Endothelial cell of umbilical vein (primary cell): ENCODE measurements around the gene RNF224. TPM values are rescaled to one million over a fixed set of nuclear protein-coding genes. Genes with fewer than 3 reads are reported as not detected.

ENCODE experiments used
- BruUV-seq: library from RNA; stranded (reverse); fragments of 400-500 nt; replicated peaks from 2 replicates; lab custom pipeline; 2021; lab: Mats Ljungman, UMichigan
- CTCF ChIA-PET: fragments of 300-600, 350-600 bp; sonication (Branson Sonifier 250); formaldehyde crosslinking; loops from one replicate; lab custom pipeline; 2021; ENCODE audit warnings: antibody characterized with exemption, inconsistent platforms; lab: Charles Lee
- POLR2A ChIA-PET: fragments of 300-600, 350-600 bp; sonication (Branson Sonifier 250); formaldehyde crosslinking; loops from one replicate; lab custom pipeline; 2021; ENCODE audit warnings: antibody characterized with exemption, inconsistent platforms; lab: Charles Lee
- DNase-seq: peaks from one replicate; pipeline ENCODE4 v3.0.0-alpha.2; 2011; ENCODE audit warnings: low read depth, low spot score
- FAIRE-seq: peaks from 2 replicates; lab custom pipeline; 2011; peaks lifted over from hg19 to GRCh38; lab: Jason Lieb, UNC
- H2AFZ ChIP-seq: 2 replicates; pipeline ENCODE4 v1.6.0; 2012; ENCODE audit warnings: low read depth, low read length, control low read depth, inconsistent platforms
- H3K27ac ChIP-seq: 2 replicates; pipeline ENCODE4 v1.5.1; 2011; ENCODE audit warnings: low read depth, mild to moderate bottlenecking, control low read depth, low read length, moderate library complexity; ENCODE audit not compliant: insufficient read depth
- H3K27me3 ChIP-seq, 2 experiments: 2 replicates each; pipeline versions ENCODE4 v1.6.0 to v1.6.1; 2011; ENCODE audit warnings: low read length in 2 of 2, mixed read lengths in 1 of 2; ENCODE audit not compliant: control insufficient read depth in 2 of 2, insufficient read depth in 2 of 2
- H3K36me3 ChIP-seq, 2 experiments: 2 replicates in 1 of 2; 3 replicates in 1 of 2; pipeline ENCODE4 v1.5.1; 2011; ENCODE audit warnings: low read length in 2 of 2, mild to moderate bottlenecking in 1 of 2, moderate library complexity in 1 of 2; ENCODE audit not compliant: control insufficient read depth in 2 of 2, insufficient read depth in 2 of 2; ENCODE audit errors: extremely low read depth in 1 of 2
- H3K4me1 ChIP-seq: 3 replicates; pipeline ENCODE4 v1.5.1; 2011; ENCODE audit warnings: mild to moderate bottlenecking, low read length; ENCODE audit not compliant: control insufficient read depth, insufficient read depth; ENCODE audit errors: extremely low read depth
- H3K4me2 ChIP-seq: 2 replicates; pipeline ENCODE4 v1.6.1; 2011; ENCODE audit warnings: low read length, control low read depth, mixed read lengths; ENCODE audit not compliant: insufficient read depth
- H3K4me3 ChIP-seq, 3 experiments: fragments of 200-600 bp in 1 of 3; sonication (generic), shearing (Covaris generic) in 1 of 3; replicated peaks in 1 of 3; 2 replicates each; pipeline ENCODE4 v1.5.1; 2011 to 2016; ENCODE audit warnings: control low read depth in 3 of 3, low read length in 3 of 3, mild to moderate bottlenecking in 2 of 3, inconsistent platforms in 1 of 3, low read depth in 1 of 3, moderate library complexity in 1 of 3; ENCODE audit not compliant: insufficient read depth in 1 of 3
- H3K79me2 ChIP-seq: 2 replicates; pipeline ENCODE4 v1.6.0; 2012; ENCODE audit warnings: low read length, inconsistent platforms; ENCODE audit not compliant: control insufficient read depth, insufficient read depth
- H3K9ac ChIP-seq: replicated peaks from 2 replicates; pipeline ENCODE3; 2011; ENCODE audit warnings: low read length, control low read depth; ENCODE audit not compliant: insufficient read depth; ENCODE audit errors: extremely low read depth
- H3K9me1 ChIP-seq: replicated peaks from 3 replicates; pipeline ENCODE4 v1.6.0; 2011; ENCODE audit warnings: mild to moderate bottlenecking, low read length; ENCODE audit not compliant: control insufficient read depth, insufficient read depth; ENCODE audit errors: extremely low read depth
- H3K9me3 ChIP-seq: replicated peaks from 2 replicates; pipeline ENCODE4 v1.5.1; 2012; ENCODE audit warnings: low read length, inconsistent platforms; ENCODE audit not compliant: control insufficient read depth, insufficient read depth
- H4K20me1 ChIP-seq: replicated peaks from 2 replicates; pipeline ENCODE3; 2011; ENCODE audit warnings: mild to moderate bottlenecking, low read length; ENCODE audit not compliant: control insufficient read depth, insufficient read depth; ENCODE audit errors: extremely low read depth
- CTCF ChIP-seq, 2 donors: IDR thresholded peaks; 1 replicate in 1 of 2; 2 replicates in 1 of 2; pipeline ENCODE4 v1.5.1; 2011; ENCODE audit warnings: low read length in 2 of 2, mild to moderate bottlenecking in 2 of 2, moderate library complexity in 2 of 2, control low read depth in 1 of 2, inconsistent platforms in 1 of 2, low read depth in 1 of 2; ENCODE audit not compliant: insufficient read depth in 1 of 2; ENCODE audit errors: extremely low read depth in 1 of 2
- EZH2 ChIP-seq: IDR thresholded peaks from 2 replicates; pipeline ENCODE4 v1.6.1; 2012; ENCODE audit warnings: borderline replicate concordance, low read depth, mild to moderate bottlenecking, moderate library complexity, low read length, inconsistent platforms; ENCODE audit not compliant: severe bottlenecking
- FOS ChIP-seq: IDR thresholded peaks from 2 replicates; pipeline ENCODE4 v1.6.1; 2011; ENCODE audit warnings: mild to moderate bottlenecking, low read length, moderate library complexity, borderline replicate concordance; ENCODE audit not compliant: insufficient read depth
- GATA2 ChIP-seq: IDR thresholded peaks from 2 replicates; pipeline ENCODE4 v1.7.0; 2011; ENCODE audit warnings: low read depth, mild to moderate bottlenecking, moderate library complexity, mixed read lengths, low read length; ENCODE audit not compliant: insufficient read length, insufficient read depth
- JUN ChIP-seq: IDR thresholded peaks from 2 replicates; pipeline ENCODE4 v1.6.1; 2011; ENCODE audit warnings: borderline replicate concordance, low read depth; ENCODE audit not compliant: insufficient read length, insufficient read depth
- MYC ChIP-seq: IDR thresholded peaks from one replicate; pipeline ENCODE4 v1.6.1; 2011; ENCODE audit warnings: mild to moderate bottlenecking, low read depth, low read length
- POLR2A ChIP-seq: IDR thresholded peaks from 2 replicates; pipeline ENCODE4 v1.6.1; 2012; ENCODE audit warnings: low read depth, mild to moderate bottlenecking, control low read depth, low read length
- POLR2AphosphoS5 ChIP-seq: IDR thresholded peaks from 2 replicates; pipeline ENCODE4 v1.6.1; 2012; ENCODE audit warnings: low read depth, mild to moderate bottlenecking, control low read depth, low read length, moderate library complexity; ENCODE audit not compliant: insufficient read depth
- dilution Hi-C: fragments of 300-500 bp; cut with MboI; formaldehyde crosslinking; loops from one replicate; pipeline ENCODE4 v1.15.0; 2019; ENCODE audit warnings: low sequenced_read_pairs; ENCODE audit not compliant: extremely low pct_ligation_motif_present
- intact Hi-C: fragments of 100-400 bp; cut with micrococcal nuclease; formaldehyde crosslinking; loops from one replicate; pipeline ENCODE4 v1.10.0; 2022
- polyA plus RNA-seq, 4 experiments: library from polyadenylated mRNA; depleted of rRNA in 3 of 4; stranded (reverse) in 3 of 4; unstranded in 1 of 4; fragments of >200 nt; gene quantifications; 2 replicates each; pipeline versions ENCODE4 v1.2.1 to v1.2.3, GENCODE V29; 2011 to 2012; ENCODE audit warnings: missing spikeins in 1 of 4
- total RNA-seq: library from RNA; stranded (reverse); gene quantifications from 2 replicates; pipeline ENCODE4 v1.2.3, GENCODE V29; 2021
- TF ChIP-seq, protein P1 (sequence below): IDR thresholded peaks from 2 replicates; pipeline ENCODE4 v1.6.1; 2011; ENCODE audit not compliant: insufficient read depth, insufficient read length

RNF224 gene
- total and polyA plus RNA-seq, 2 donors (not counting 3 experiments of a cell fraction or from before 2014, with no cell fraction given) = not detected

DNA sequence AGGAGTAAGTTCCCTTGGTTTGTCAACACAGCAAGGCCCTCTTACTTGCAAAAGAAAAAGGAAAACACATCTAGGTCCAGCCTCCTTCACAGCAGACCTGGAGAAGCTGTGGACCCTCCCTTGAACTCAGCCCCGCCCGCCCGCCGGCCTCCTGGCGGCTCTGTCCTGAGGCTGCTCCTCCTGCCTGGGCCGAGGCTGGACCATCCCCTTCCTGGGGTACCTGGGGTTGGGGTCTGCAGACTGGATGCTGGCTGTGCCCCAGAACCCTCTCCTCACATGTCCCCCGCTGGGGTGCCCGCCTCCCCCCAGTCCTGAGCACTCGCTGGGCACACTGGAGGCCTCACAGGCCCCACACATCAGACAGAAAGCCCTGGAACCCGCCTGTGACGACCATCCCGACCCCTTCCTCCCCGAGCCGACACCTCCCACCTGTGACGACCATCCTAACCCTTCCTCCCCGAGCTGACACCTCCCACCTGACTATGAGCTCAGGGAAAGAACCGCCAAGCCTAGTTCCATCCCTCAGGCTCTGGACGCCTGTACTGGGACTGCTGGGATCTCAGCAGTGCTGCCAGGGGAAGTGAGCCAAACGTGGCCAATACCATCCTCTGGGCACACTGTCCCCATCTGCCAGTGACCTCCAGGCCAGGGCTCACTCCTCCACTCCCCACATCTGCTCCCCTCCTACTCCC is 48.2 kb upstream of the RNF224 start:
- Histone ChIP-seq H3K9me3 (no peaks in the 10 kb centered on the region), H4K20me1 (no peaks in the 10 kb centered on the region), H3K9me1 (no peaks in the 10 kb centered on the region), H3K79me2 (no peaks in the 10 kb centered on the region), H3K27ac (no peak overlapping the region), H2AFZ (no peak overlapping the region), H3K4me2 (no peak overlapping the region), H3K9ac (no peak overlapping the region), H3K4me1 (peaks cover 6% of the 10 kb centered on the region), H3K36me3 (peaks cover 0 to 41% of the 10 kb centered on the region in 2 experiments), H3K27me3 (no peaks in the 10 kb centered on the region), H3K4me3 (no peak overlapping the region)
- intact Hi-C loops (loop anchor here (5.0 kb wide), 1 partner anchor 62 kb away; no protein-coding TSS in a partner anchor), dilution Hi-C loops (no loop called here)
- DNase-seq (no peak), FAIRE-seq (no peak)
- ChIA-PET CTCF (interaction anchor here (1.3 kb wide), 1 partner anchor 58 kb away, joined by 4 read pairs; no protein-coding TSS in a partner anchor), POLR2A (no interaction called here)
- no TSS peak for BruUV-seq
- TF ChIP-seq FOS = no peak
- no peak for TF ChIP-seq CTCF (IDR thresholded peaks at IDR 0.05; ENCODE audit: extremely low read depth in 1 of 2, insufficient read depth in 1 of 2, low read depth in 1 of 2, low read length in 2 of 2)
- no peak for TF ChIP-seq POLR2AphosphoS5
- TF ChIP-seq, protein P1, sequence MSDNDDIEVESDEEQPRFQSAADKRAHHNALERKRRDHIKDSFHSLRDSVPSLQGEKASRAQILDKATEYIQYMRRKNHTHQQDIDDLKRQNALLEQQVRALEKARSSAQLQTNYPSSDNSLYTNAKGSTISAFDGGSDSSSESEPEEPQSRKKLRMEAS = no peak
- no peak for TF ChIP-seq EZH2
- no peak for TF ChIP-seq GATA2
- TF ChIP-seq MYC = no peak
- no peak for TF ChIP-seq JUN
- TF ChIP-seq POLR2A = no peak
